IPS DF 19.7 (cell line): ENCODE results near the gene AARS1.
"Not testable (repeated sequence)": the region's sequence is repeated elsewhere in the genome, so short reads cannot be mapped to it uniquely, and the experiment has no call there.

ENCODE experiments used
- DNase-seq: peaks from one replicate; pipeline ENCODE4 v3.0.0-alpha.2; 2013; ENCODE audit warnings: low read depth, low spot score

Gene AARS1

DNA sequence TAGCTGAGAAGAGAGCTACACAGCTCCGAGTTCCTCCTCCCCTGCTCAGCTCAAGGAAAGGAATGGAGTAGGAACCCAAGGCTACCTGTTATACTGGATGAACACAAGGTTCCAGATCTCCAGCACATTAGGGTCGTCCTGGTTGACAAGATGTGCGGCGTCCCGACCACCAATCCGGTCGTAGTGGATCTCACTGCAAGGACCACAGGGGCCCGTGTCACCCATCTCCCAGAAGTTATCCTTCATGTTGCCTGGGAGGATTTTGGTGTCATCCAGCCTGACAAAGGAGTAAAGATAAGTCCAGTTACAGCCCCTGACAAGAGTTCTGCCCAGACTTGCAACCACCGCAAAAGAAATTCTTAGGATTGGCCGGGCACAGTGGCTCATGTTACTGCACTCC is 17.6 kb downstream of the AARS1 start:
- no peak for DNase-seq

DNA sequence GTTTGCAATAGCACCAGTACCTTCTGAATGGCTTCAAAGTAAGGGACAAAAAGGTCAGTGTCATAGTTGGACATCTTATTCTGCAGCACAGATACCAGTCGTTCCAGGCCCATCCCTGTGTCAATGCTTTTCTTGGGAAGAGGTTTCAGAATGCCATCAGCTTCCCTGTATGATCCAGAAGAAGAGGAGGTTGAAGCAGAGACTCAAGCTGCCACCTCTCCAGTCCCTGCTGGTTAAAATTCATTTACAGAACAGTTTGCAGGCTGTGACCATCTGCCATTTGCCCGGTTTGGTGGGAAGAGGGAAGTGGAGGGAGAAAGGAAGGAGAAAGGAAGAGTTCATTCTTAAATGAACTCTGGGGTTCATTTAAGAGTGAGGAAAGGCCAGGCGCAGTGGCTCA is 19.1 kb downstream of the AARS1 start:
- no peak for DNase-seq

GRCh38 chr16:70269471-70269870 is 19.8 kb downstream of the AARS1 start:
- no peak for DNase-seq

DNA sequence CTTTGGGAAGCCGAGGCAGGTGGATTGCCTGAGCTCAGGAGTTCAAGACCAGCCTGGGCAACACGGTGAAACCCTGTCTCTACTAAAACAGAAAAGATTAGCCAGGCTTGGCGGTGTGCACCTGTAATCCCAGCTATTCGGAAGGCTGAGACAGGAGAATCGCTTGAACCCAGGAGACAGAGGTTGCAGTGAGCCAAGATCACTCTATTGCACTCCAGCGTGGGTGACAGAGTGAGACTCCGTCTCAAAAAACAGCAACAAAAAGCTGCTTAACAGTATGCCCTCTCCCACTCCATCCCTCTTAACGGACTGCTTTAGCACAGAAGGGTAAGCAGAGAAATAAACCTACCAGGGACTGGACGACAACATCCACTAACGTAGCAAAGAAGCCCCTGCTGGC is 21.4 kb downstream of the AARS1 start:
- not testable (repeated sequence) for DNase-seq

DNA sequence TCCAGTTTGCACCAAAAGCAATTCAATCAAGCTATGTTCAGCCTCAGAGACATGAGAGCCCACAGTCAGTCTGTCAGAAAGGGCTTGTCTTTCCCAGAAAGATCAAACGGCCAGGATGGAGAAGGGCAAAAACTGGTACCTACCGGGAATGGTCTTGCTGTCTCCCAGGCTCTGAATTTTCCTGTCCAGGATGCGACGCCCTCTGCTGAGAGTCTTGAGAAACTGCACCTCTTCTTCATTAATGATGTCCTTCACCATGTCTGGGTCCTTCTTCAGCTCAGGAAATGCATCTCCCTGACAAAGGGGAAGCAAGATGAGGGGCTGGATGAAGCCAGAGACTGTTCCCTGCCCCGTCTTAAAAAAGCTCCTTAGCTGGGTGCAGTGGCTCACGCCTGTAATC is 21.8 kb downstream of the AARS1 start:
- no peak for DNase-seq

DNA sequence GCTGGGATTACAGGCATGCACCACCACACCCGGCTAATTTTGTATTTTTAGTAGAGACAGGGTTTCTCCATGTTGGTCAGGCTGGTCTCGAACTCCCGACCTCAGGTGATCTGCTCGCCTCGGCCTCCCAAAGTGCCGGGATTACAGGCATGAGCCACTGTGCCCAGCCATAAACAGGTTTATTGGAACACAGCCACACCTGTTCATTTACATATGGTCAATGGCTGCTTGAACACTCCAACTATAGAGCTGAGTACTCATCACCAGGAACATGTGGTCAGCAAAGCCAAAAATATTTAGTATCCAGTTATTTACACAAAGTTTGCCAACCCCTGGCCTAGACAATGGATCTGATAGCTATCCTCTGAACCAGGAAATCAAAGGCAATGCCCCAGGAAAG is 29.4 kb downstream of the AARS1 start:
- DNase-seq, result not testable (repeated sequence)

GRCh38 chr16:70258946-70259345 is 30.4 kb downstream of the AARS1 start:
- DNase-seq, result no peak

GRCh38 chr16:70258065-70258464 is 31.2 kb downstream of the AARS1 start:
- DNase-seq, result no peak

GRCh38 chr16:70257391-70257790 is 31.9 kb downstream of the AARS1 start:
- no peak for DNase-seq

- DNase-seq, result no peak
Observed at GRCh38 chr16:70255574-70255973, 33.7 kb downstream of the AARS1 start.

DNA sequence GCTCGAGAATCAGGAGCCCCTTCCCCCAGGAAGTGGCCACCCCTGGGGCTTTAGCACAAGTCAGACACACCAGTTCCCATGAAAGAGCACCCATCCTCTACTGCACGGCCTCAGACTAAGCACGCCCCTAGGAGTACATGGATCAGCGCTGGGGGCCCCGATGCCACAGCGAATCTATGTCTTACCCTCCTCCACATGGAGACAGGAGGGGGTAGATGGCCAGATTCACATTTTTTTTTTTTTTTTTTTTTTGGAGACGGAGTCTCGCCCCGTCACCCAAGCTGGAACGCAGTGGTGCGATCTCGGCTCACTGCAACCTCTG is 34.4 kb downstream of the AARS1 start:
- no peak for DNase-seq

DNA sequence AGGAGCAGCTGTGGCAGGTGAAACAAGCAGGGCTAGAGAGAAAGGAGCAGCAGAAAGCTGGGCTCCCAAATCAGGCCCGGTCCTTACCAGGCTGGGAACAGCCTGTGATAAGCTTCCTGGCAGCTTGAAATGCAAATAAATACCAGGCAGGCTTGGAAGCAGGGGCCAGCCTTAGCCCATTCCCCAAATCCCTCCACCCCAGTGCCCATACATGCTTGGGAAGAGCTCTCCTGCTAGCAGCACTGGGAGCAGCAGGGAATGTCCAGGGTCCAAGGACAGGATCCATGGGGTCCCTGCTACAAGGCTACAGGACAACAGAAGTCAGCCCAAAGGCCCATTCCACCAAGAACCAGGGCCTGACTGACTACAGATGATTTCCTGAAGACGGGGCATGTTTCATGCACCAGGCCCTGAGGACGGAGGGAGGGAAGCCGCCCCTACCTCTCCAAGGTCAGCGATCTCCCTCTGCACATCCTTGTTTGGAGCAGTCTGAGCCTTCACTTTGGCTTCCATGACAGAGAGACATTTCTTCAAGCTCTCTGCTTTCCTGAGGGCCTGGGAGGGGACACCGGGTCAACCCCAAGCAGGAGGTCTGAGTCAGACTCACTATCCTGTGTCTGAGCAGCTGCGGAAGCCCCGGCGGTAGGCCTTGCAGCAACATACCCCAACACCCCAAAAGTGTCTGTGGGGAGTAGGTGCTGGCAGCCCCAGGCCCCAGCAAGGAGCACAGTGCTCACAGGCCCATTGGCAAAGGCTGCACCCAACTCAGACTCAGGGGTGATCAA is 34.9 kb downstream of the AARS1 start:
- DNase-seq, result no peak

DNA sequence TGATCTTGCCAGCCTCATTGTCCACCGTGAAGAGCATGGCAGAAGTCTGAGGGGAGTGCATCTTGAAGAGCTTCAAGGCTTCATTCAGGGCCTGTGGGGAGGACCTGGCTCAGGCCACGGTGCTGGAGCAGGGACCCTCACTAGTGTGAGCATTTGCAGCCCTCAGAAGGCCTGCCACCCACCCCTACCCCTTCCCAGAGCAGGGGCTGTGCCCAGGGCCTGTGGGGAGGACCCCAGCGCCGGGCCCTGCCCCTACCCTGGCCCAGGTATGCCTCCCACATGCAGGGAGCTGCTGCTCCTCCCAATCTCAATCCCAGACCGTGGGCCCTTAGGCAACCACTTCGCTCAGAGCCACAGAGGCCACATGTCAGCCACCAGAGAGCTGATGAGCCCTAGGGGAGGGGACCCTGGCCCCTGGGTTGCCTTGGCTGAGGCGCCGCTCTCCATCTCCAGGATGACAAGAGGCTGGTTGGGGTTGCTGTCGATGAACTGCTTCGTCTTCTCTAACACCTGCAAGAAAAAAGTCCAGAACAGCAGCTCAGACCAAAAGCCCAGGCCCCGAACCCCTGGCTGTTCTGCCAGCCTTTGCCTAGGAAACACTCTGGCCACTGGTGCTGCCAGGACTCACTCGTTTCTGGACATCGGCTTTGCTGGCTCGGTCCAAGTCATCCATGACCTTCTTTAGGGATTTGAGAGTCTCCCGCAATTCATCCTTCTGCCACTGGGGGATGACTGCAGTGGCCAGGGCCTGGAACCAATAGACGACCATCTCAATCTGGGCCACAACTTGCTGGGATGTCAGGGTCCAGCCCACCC is 35.8 kb downstream of the AARS1 start:
- peak; percentile 38 for DNase-seq

- DNase-seq, result no peak
Observed at GRCh38 chr16:70252355-70252988, 36.8 kb downstream of the AARS1 start.

DNA sequence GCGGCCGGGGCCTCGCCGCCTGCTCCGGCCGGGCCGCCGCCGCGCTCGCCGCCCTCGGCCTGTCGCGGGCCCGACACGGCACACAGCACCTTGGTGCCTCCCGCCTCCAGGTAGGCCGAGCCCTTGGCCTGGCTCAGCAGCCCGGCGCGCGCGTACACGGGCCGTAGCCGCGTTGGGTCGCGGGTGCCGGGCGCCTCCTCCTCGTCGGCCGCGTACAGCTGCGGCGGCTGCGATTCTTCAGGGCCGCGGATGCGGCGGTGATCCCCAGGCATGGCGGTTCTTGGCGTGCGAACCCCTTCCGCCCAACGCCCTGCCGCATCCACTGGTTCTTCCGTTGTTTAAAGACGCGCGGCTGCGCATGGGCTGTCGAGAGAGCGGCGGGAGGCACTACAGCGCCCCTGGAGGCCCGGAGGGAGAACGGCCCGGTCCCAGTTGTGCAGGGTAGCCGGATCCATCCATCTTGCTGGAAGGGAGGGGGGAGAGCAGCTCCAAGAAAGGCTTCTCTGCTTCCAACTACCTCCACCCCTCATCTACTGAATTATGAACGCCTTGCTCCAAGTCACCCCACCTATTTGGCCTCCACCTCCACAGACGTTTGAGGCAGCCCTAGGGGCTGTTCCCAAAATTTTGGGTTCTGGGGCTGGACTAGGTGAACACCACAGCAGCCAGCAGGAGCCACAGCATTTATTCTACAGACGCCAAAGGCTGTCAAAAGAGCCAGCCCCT is 37.5 kb downstream of the AARS1 start, which contains the start of gene EXOSC6:
TSS of gene EXOSC6 (minus strand) at position 312 of the 726 bp plus-strand sequence. CDS start at position 272, 40 bp downstream.
- peak; percentile 65 for DNase-seq

- DNase-seq, result no peak
Observed at GRCh38 chr16:70250748-70251628, 38.3 kb downstream of the AARS1 start.

GRCh38 chr16:70249697-70250096 is 39.6 kb downstream of the AARS1 start:
- DNase-seq, result not testable (repeated sequence)

- DNase-seq, result not testable (repeated sequence)
Observed at GRCh38 chr16:70238773-70239172, 50.5 kb downstream of the AARS1 start.

- not testable (repeated sequence) for DNase-seq
Observed at GRCh38 chr16:70231831-70232230, 57.5 kb downstream of the AARS1 start.

DNA sequence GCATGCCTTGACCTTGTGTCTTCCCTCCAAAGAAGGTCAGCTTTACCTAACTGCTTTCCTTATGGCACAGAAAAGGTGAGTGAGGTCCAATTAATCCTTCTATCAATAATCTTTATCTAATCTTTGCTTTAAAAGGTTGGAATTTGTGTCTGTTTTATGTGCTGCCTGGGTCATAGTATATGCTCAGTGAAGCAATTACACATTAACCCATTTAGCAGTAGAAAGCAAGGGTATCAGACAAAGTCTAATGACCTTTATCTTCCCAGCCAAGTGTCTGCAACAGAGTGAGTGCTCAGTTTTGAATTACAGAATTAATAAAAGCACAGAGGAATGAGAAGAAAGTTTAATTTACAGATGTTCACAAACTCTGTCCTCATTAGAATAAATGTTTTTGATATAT is 63.3 kb downstream of the AARS1 start:
- DNase-seq, result not testable (repeated sequence)

DNA sequence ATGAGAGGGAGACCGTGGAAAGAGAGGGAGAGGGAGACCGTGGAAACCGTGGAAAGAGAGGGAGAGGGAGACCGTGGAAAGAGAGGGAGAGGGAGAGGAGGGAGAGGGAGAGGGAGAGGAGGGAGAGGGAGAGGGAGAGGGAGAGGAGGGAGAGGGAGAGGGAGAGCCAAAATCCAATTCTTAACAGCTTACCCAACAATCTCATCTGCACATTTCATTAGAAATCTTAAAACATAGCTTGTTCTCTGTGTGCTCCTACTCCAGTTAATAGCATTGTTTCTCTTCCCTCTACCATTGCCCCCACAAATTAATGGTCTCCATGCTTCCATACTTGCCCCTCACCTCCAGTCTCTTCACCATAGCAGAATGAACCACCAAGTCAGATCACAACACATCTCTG is 63.9 kb downstream of the AARS1 start:
- DNase-seq, result not testable (repeated sequence)
